Neutrophil (primary cell): ENCODE measurements around the gene SMYD3.
"Not testable (repeated sequence)": the region's sequence is repeated elsewhere in the genome, so short reads cannot be mapped to it uniquely, and the experiment has no call there.

Source experiments
- H3K27ac ChIP-seq: fragments of 200-600 bp; sonication (generic); 2 replicates; pipeline ENCODE4 v1.5.1; 2016; ENCODE audit warnings: mild to moderate bottlenecking, moderate library complexity
- H3K27me3 ChIP-seq: fragments of 200-600 bp; sonication (generic); 2 replicates; pipeline ENCODE4 v1.6.0; 2016; ENCODE audit warnings: mild to moderate bottlenecking
- H3K36me3 ChIP-seq: fragments of 200-600 bp; sonication (generic); 2 replicates; pipeline ENCODE4 v1.5.1; 2017
- H3K4me1 ChIP-seq, 2 experiments: fragments of 200-600 bp in 1 of 2; sonication (generic) in 1 of 2; 1 replicate in 1 of 2; 2 replicates in 1 of 2; pipeline versions ENCODE4 v1.5.1 to v1.6.1; 2013 to 2016; ENCODE audit warnings: low read depth in 1 of 2, low read length in 1 of 2, mild to moderate bottlenecking in 1 of 2, moderate library complexity in 1 of 2; ENCODE audit not compliant: control insufficient read depth in 1 of 2, insufficient read depth in 1 of 2
- H3K4me3 ChIP-seq, 2 experiments: fragments of 200-600 bp in 1 of 2; sonication (generic) in 1 of 2; 1 replicate in 1 of 2; 2 replicates in 1 of 2; pipeline ENCODE4 v1.5.1; 2013 to 2016; ENCODE audit warnings: low read depth in 1 of 2, low read length in 1 of 2, mild to moderate bottlenecking in 1 of 2, moderate library complexity in 1 of 2
- H3K9me3 ChIP-seq: fragments of 200-600 bp; sonication (generic); 2 replicates; pipeline ENCODE4 v1.5.1; 2016
- CTCF ChIP-seq: fragments of 200-600 bp; sonication (generic); IDR thresholded peaks from 2 replicates; pipeline ENCODE4 v1.5.1; 2016; ENCODE audit warnings: antibody characterized with exemption

SMYD3 gene

GRCh38 chr1:245827301-245827700 is 679.8 kb downstream of the SMYD3 start:
- Histone ChIP-seq H3K27ac (no peak overlapping the region), H3K27me3 (no peaks in the 10 kb centered on the region), H3K4me1 (no peaks in the 10 kb centered on the region), H3K4me3 (no peak overlapping the region), H3K9me3 (no peaks in the 10 kb centered on the region), H3K36me3 (no peaks in the 10 kb centered on the region)
- no peak for TF ChIP-seq CTCF

GRCh38 chr1:245825128-245825901 is 681.8 kb downstream of the SMYD3 start:
- Histone ChIP-seq H3K9me3 (no peaks in the 10 kb centered on the region), H3K4me1 (no peaks in the 10 kb centered on the region), H3K27me3 (no peaks in the 10 kb centered on the region), H3K27ac (no peak overlapping the region), H3K4me3 (no peak overlapping the region), H3K36me3 (no peaks in the 10 kb centered on the region)
- no peak for TF ChIP-seq CTCF

- TF ChIP-seq CTCF: no peak
- H3K27ac ChIP-seq: no peak overlapping the region
- no peaks in the 10 kb centered on the region for H3K9me3 ChIP-seq
- H3K27me3 ChIP-seq: no peaks in the 10 kb centered on the region
- H3K4me1 ChIP-seq: no peaks in the 10 kb centered on the region
- H3K4me3 ChIP-seq: no peak overlapping the region
- H3K36me3 ChIP-seq: no peaks in the 10 kb centered on the region
Measured at GRCh38 chr1:245823408-245824147, 683.5 kb downstream of the SMYD3 start.

- no peaks in the 10 kb centered on the region for H3K4me1 ChIP-seq
- no peaks in the 10 kb centered on the region for H3K27me3 ChIP-seq
- no peaks in the 10 kb centered on the region for H3K36me3 ChIP-seq
- no peak overlapping the region for H3K4me3 ChIP-seq
- H3K9me3 ChIP-seq: no peaks in the 10 kb centered on the region
- no peak overlapping the region for H3K27ac ChIP-seq
- TF ChIP-seq CTCF: no peak
Measured at GRCh38 chr1:245822996-245823395, 684.1 kb downstream of the SMYD3 start.

- not testable (repeated sequence) for H3K9me3 ChIP-seq, H3K4me3 ChIP-seq, H3K27ac ChIP-seq, H3K36me3 ChIP-seq, H3K27me3 ChIP-seq, H3K4me1 ChIP-seq
Measured at GRCh38 chr1:245818363-245818762, 688.7 kb downstream of the SMYD3 start.

- H3K4me1 ChIP-seq, H3K4me3 ChIP-seq, H3K27me3 ChIP-seq, H3K27ac ChIP-seq, H3K36me3 ChIP-seq, H3K9me3 ChIP-seq: not testable (repeated sequence)
Measured at GRCh38 chr1:245816496-245816895, 690.6 kb downstream of the SMYD3 start.
